GM21529 (cell line): ENCODE measurements around the gene GOLGA3.
"Not testable (repeated sequence)": the region's sequence is repeated elsewhere in the genome, so short reads cannot be mapped to it uniquely, and the experiment has no call there.

ENCODE experiments used
- ATAC-seq: cut with Tn5 transposase; IDR thresholded peaks from one replicate; pipeline ENCODE4 v1.9.1; 2021; ENCODE audit not compliant: unreplicated experiment

The GOLGA3 gene

GRCh38 chr12:132779781-132780353 lies 48.8 kb downstream of the GOLGA3 start:
- ATAC-seq = no peak

GRCh38 chr12:132777614-132778013 lies 51.1 kb downstream of the GOLGA3 start:
- ATAC-seq = no peak

GRCh38 chr12:132776816-132777568 lies 51.7 kb downstream of the GOLGA3 start:
- no peak for ATAC-seq

GRCh38 chr12:132776230-132776625 lies 52.4 kb downstream of the GOLGA3 start:
- ATAC-seq = not testable (repeated sequence)

- no peak for ATAC-seq
Observed at GRCh38 chr12:132775502-132776229, 53.0 kb downstream of the GOLGA3 start.

- ATAC-seq = no peak
Observed at GRCh38 chr12:132774646-132775275, 53.9 kb downstream of the GOLGA3 start.

GRCh38 chr12:132774159-132774558 lies 54.5 kb downstream of the GOLGA3 start:
- no peak for ATAC-seq

- ATAC-seq = no peak
Observed at GRCh38 chr12:132773077-132773955, 55.4 kb downstream of the GOLGA3 start.

- ATAC-seq = peak; percentile 57
Observed at GRCh38 chr12:132772606-132773005, 56.1 kb downstream of the GOLGA3 start.

- peak; percentile 65 for ATAC-seq
Observed at GRCh38 chr12:132771126-132771838, 57.4 kb downstream of the GOLGA3 start.

GRCh38 chr12:132766380-132767085 lies 62.1 kb downstream of the GOLGA3 start:
- ATAC-seq = no peak

- ATAC-seq = no peak
Observed at GRCh38 chr12:132765361-132765760, 63.3 kb downstream of the GOLGA3 start.

GRCh38 chr12:132764231-132764630 lies 64.4 kb downstream of the GOLGA3 start:
- no peak for ATAC-seq

- ATAC-seq = peak; percentile 74
Observed at GRCh38 chr12:132761921-132762583, 66.6 kb downstream of the GOLGA3 start.

- ATAC-seq = peak; percentile 36
Observed at GRCh38 chr12:132761032-132761920, 67.4 kb downstream of the GOLGA3 start, which contains the start of gene ANKLE2. Gene ANKLE2 (minus strand): TSS chr12:132761832. CDS start chr12:132761798, 34 bp downstream.

- ATAC-seq = no peak
Observed at GRCh38 chr12:132759359-132759758, 69.3 kb downstream of the GOLGA3 start.

GRCh38 chr12:132758825-132759224 lies 69.8 kb downstream of the GOLGA3 start:
- not testable (repeated sequence) for ATAC-seq
